Right lobe of liver (tissue), 4 donors: ENCODE data around the gene GALC.

ENCODE experiments used
- POLR2A ChIP-seq: fragments of 450-650 bp; IDR thresholded peaks from one replicate; pipeline ENCODE4 v1.6.1; 2017; ENCODE audit warnings: antibody characterized with exemption, mild to moderate bottlenecking
- TF ChIP-seq, protein P1 (sequence below), 4 donors: fragments of 200-600 bp in 3 of 4; fragments of 450-650 bp in 1 of 4; IDR thresholded peaks; one replicate each; pipeline versions ENCODE4 v1.5.1 to v1.8.0; 2016 to 2022; ENCODE audit warnings: antibody characterized with exemption in 4 of 4, mild to moderate bottlenecking in 2 of 4
- donor health status: DM: no; HTN: no; CAD: no.
- donor health status: DM: no; HTN: no; CAD: no.
- donor health status: DM: no; HTN: yes; CAD: no.

DNA sequence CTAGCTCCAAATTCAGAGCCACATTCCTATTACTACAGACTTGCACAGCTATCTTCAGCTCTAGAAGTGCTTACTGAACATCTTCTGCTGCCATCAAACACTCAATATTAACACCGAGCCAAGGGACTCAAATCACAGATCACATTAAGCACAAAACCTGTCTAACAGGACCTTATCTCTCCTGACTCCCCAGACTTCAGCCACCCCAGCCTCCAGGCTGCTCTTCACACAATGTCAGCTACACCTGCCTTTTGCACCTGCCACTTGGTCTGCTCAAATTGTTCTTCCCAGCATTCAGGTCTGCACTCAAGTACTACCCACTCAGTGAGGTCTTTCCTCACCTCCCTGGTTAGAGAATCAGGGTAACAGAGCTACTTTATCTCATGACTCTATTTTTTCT lies 57.1 kb downstream of the GALC start:
- TF ChIP-seq, protein P1, sequence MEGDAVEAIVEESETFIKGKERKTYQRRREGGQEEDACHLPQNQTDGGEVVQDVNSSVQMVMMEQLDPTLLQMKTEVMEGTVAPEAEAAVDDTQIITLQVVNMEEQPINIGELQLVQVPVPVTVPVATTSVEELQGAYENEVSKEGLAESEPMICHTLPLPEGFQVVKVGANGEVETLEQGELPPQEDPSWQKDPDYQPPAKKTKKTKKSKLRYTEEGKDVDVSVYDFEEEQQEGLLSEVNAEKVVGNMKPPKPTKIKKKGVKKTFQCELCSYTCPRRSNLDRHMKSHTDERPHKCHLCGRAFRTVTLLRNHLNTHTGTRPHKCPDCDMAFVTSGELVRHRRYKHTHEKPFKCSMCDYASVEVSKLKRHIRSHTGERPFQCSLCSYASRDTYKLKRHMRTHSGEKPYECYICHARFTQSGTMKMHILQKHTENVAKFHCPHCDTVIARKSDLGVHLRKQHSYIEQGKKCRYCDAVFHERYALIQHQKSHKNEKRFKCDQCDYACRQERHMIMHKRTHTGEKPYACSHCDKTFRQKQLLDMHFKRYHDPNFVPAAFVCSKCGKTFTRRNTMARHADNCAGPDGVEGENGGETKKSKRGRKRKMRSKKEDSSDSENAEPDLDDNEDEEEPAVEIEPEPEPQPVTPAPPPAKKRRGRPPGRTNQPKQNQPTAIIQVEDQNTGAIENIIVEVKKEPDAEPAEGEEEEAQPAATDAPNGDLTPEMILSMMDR (IDR thresholded peaks at IDR 0.05): no peak
- no peak for TF ChIP-seq POLR2A
